ENCODE measurements around the gene FBXL14.
"Not testable (repeated sequence)": the region's sequence is repeated elsewhere in the genome, so short reads cannot be mapped to it uniquely, and the experiment has no call there.

Gene FBXL14

DNA sequence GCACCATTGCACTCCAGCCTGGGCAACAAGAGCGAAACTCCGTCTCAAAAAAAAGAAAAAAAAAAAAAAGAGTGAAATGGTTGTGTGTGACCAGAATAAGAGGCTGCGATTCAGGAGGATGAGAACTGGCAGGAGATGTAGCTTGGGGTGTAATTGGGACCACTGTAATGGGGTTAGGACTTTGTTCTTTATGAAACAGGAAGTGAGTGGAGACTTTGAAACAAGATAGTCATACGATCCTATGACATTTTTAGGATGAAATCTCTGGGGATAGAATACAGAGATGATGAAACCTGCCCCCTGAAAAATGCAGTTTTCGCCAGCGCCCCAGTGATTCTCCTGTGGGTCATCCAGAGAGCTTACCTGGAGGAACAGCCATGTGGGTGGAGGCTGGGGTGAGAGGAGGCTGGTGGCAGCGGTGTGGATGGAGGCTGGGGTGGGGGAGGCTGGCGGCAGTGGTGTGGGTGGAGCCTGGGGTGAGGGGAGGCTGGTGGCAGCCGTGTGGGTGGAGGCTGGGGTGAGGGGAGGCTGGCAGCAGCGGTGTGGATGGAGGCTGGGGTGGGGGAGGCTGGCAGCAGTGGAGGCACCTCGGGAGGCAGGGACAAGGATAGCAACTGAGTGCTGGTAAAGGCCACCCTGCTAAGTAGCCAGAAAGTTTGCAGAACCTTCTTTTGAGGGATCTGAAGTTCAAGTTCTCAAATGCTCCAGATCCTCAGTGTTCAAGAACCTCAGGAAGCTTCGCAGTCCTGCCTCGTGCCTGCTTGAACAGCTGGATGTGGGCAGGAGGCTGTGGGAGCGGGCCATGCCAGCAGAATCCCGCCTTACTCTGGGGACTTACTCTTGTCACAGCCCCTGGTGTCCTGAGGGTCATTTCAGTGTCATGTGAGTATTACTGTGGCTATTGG, 20.2 kb downstream of the FBXL14 start:
- no peak for DNase-seq (ENCODE audit: low read depth, low spot score)

DNA sequence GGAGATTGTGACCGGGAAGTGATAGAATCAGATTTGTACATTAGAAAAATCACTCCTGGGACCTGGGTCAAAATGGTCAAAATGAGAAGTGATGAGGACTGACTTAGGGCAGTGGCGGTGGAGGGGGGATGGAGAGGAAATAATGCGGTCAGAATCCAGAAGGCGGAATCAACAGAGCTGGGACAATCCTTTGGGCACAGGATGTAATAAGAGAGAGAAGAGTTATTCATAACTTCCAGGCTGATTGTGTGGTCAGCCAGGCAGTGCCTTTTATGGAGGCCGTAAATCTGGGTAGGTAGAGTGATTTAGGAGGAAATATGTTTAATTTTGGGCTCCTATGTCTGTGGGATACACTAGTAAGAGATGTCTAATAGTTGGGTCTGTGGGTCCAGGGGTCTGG, 21.6 kb downstream of the FBXL14 start:
- no peak for DNase-seq (ENCODE audit: low read depth, low spot score)

DNA sequence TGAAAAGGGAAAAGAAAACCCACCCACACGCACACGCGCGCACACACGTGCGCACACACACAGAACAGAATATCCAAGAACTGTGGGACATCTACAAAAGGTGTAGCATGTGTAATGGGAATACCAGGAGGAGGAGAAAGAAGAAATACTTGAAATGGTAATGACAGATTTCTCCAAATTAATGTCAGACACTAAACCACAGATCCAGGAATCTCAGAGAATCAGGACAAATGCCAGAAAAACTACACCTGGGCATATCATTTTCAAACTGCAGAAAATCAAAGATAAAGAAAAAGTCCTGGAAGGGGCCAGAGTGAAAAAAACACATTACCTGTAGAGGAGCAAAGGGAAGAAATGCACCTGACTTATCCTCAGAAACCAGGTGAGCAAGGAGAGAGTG, 26.5 kb downstream of the FBXL14 start:
- no peak for DNase-seq (ENCODE audit: low read depth, low spot score)

DNA sequence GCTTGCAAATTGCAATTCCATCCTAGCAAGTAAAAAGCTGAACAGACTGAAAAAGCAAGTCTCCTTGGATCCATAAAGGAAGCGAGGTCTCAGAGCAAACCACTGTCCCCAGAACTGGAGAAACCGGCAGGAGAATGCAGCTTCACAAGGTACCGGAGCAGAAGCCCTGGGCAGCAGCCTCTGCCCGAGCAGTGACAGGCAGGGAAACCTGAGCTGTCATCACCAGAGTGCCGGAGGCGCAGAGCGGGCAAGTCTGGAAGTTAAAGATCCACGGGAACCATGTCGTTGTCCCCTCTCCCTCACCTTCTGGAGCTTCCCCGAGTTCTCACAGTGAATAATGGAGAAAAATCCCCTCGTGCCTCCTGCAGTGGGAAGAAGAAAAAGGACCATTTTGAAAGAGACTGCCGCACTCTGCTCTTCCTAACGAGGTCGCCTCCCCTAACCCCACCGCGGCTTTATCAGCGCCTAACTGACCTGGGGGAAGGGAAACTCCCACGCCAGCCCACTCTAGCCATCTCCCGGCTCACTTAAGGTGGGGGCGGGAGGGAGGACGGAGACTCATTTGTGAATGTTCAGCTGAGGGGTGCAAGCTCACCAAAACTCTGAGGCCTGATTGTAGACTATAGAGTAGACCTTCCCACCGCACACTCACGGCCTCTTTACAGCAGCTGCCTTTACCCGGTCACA, 27.8 kb downstream of the FBXL14 start:
- DNase-seq (ENCODE audit: low read depth, low spot score) = no peak

DNA sequence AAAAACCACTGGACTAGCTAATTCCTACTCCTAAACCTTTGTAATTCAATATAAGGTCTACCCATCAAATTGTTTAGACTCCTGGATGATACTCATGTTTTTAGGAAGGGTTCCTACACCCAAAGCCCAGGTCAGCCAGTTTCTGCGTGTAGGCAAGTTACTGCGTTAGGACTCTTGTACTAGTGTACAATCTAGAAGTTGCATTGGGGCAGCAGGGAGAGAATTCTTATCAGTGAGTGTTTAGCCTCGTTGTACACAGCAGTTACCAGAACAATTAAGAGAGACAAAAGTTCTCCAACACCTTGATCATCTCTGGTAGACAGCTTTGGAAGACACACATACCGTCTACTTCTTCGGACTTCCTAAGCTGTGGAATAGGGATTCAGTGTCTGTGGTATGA, 29.2 kb downstream of the FBXL14 start:
- DNase-seq (ENCODE audit: low read depth, low spot score) = no peak

DNA sequence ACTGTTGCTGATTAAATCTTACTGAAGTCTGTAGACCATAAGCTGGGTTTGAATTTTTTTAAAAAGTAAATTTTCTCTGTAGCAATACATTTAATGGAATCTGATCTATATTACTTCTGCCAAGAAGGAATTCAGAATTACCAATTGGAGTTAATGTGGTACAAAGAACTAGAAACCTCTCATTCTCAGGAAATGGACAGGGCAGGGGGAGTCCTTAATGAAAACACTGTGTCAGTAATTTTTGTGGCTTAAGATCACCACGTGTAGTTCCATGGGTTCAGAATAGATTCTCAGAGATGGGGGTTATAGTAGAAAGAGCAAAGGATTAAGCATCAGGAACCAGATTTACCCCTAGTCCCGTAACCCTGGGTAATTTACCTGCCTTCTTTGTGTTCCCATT, 30.3 kb downstream of the FBXL14 start:
- DNase-seq (ENCODE audit: low read depth, low spot score) = no peak

DNA sequence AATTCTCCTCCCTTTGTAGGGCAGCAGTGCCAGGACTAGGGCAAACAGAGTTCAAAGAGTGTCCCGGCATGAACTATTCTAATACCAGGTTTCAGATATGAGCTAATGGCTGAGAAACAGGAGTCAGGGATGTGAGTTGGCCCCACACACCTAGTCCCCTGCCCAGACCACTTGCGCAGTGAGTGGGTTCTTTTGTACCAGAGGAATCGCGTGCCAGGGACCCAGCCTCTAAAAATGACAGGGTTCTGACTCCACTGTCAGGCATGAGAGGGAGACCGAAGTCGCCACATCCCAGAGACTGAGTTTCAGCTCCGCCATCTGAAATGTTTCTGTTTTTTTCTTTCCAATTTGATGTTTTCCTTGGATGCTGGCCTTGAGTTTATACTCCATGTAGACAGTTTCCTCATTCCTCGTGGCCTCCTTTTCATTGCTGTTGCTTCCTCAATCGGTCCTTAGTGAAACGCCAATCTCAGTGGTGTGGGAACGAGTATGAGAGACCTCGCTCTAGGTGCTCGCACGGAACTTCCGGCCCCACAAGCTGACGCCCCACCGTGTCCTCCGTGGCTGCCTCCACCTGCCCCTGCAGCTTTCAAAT, 31.5 kb downstream of the FBXL14 start:
- no peak for DNase-seq (ENCODE audit: low read depth, low spot score)

DNA sequence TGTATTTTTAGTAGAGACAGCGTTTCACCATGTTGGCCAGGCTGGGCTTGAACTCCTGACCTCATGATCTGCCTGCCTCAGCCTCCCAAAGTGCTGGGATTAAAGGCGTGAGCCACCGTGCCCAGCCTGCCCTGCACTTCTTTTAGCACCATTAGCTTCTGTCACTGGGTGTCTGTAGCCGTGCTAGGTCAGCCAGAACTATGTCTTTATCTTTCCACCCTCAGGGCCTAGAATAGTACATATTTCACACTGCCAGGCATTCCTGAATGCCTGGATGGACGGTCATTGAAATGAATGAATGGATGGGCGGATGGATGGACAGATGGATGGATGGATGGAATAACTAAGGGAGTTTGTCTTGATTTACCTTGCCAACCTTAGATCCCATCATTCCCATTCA, 33.7 kb downstream of the FBXL14 start:
- no peak for DNase-seq (ENCODE audit: low read depth, low spot score)

DNA sequence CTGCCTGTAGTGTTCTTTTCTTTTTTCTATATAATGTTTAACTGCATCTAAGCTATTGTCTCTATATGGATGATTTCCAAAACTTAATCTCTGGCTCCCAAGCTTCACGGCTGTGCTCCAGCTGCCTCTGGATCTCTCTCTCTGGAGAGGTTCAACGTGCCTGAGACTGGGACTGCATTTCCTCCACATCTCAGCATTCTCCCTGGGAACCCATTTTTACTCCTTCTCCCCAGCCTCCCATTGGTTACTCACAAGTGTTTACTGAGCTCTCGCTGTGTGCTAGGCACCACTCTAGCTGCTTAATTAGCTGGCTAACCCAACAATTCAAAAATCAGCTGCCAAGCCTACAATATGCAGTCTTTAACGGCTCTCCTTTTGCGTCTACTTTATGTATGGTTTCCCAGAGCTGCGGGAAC, 34.7 kb downstream of the FBXL14 start:
- DNase-seq (ENCODE audit: low read depth, low spot score) = no peak

DNA sequence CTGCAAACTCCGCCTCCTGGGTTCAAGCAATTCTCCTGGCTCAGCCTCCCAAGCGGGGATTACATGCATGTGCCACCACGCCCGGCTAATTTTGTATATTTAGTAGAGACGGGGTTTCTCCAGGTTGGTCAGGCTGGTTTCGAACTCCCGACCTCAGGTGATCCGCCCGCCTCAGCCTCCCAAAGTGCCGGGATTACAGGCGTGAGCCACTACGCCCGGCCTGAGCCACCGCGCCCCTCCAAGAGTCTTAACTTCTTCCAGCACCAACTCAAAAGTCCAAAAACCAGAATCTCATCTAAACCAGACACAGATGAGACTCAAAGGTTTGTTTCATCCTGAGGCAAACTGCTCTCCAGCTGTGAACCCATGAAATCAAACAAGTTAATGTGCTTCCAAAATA, 36.3 kb downstream of the FBXL14 start:
- not testable (repeated sequence) for DNase-seq (ENCODE audit: low read depth, low spot score)

DNA sequence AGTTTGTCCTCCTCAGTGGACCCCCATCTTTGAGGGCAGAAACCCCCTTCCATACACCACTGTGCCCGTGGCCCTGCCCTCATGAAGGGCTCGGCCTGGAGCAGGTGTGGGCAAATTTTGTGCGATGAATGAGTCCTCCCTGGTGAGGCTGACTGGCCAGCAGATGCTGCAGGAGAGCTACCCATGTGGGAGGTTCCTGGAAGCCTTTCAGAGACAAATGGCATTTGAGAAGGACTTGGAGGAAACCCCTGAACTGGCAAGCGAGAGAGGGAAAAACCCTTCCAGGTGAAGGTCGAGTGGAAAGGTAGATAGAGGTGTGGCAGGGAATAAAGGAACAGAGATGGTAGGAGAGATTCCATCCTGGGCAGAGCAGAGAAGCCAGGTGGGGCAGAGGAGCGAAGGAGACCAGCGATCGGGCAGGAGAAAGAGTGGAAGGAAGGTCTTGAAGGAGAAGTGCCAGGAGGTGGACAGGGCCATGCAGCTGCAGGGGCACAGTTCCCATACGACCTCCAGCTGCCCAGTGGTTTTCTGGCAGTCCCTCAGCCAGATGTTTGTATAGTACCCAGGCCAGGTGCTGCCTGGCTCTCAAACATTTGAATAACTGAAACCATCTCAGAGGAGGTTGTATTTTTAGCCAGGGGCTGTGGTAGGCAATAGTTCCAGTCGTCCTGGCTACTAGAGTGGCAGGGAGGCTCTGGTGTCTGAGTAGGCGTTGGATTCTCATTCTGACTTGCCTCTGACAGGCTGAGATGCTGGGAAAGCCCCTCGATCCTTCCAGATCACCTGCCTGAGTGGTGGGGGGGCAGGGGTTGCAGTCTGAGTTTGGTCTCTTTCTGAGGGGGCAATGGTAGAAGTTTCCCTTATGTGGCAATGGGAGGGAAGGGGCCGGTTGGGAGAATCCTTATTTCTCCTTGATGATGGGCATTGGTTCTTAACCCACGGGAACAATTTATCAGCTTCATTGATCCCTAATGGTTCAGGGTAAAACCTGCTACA, 40.1 kb downstream of the FBXL14 start:
- no peak for DNase-seq (ENCODE audit: low read depth, low spot score)

DNA sequence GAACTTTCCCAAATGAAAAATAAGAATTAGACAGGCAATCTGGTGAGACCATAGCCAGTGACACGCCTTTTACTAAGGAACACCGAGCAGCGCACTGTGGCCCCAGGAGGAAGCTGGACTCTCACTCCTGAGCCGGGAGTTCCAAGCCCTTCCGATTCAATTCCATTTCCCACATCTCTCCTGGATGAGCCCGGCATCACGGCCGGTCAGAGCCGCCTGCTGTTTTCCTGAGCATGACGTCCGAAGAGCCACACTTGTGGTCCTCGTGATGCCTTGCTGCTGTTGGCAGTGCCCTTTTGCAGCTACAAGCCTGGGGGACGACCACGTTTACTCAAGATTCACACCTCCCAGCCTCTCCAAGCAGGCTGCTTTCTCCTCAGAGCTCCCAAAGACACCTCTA, 40.8 kb downstream of the FBXL14 start:
- DNase-seq (ENCODE audit: low read depth, low spot score) = no peak

DNA sequence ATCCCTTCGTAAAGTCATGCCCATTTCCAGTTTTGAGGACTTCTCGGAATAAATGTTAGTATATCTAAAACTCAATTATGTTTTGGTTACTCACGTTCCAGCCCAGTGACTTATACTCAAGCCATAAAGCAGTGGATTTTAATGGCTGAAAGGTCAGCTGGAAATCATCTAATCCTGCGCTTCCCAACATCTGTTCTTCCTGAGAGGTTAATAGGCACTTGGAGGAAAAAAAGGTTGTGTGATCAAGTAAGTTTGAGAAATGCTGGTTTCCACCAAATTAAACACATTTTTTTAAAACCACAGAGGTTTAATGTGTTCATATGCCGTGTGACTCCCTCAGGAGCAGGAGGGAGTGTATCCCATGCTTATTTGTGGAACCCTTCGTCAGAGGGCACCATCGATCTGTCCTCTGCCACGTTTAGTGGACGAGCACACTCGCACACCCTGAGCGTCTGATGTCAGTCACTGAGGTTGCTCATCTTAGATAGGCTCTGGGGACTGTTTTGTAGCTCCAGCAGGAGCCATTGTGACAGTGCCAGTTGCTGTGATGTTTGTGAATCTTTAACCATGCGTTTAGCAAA, 41.4 kb downstream of the FBXL14 start:
- DNase-seq (ENCODE audit: low read depth, low spot score) = no peak

DNA sequence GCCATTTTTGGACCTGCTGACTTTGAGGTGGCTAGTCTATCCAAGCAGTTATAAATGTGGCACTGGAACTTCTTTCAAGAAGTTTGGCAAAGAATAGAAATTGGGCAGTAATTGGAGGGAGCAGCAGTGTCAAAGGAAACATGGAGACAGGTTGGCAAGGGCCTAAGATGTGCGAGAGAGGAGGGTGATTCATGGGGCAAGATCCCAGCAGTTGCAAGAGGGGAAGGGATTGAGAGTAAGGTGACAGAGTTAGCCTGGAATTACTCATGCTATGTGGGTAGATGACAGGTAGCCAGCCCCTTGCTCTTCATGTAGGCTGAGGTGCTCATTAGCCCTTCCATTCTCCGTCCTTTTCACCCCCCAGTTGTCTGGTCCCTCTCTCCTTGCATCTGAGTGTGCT, 42.2 kb downstream of the FBXL14 start:
- no peak for DNase-seq (ENCODE audit: low read depth, low spot score)

DNA sequence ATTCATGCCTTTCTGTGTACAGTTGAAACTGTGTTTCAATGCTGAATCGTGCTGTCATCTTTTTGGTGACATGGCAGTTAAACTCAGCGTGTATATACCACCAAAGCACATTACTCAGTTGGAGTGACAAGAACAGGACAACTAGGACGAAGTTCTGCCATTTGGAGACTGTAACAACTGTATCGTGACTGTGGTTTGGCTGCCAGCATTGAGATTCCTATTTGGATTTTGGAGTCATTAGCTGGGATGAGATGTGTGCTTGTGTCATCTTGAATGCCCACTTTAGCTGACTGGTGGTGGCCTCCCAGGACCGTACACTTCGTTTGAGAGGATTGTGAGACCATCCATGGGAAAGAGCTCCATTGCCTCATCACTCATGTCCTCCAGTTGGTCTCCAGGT, 42.9 kb downstream of the FBXL14 start:
- DNase-seq (ENCODE audit: low read depth, low spot score) = no peak

DNA sequence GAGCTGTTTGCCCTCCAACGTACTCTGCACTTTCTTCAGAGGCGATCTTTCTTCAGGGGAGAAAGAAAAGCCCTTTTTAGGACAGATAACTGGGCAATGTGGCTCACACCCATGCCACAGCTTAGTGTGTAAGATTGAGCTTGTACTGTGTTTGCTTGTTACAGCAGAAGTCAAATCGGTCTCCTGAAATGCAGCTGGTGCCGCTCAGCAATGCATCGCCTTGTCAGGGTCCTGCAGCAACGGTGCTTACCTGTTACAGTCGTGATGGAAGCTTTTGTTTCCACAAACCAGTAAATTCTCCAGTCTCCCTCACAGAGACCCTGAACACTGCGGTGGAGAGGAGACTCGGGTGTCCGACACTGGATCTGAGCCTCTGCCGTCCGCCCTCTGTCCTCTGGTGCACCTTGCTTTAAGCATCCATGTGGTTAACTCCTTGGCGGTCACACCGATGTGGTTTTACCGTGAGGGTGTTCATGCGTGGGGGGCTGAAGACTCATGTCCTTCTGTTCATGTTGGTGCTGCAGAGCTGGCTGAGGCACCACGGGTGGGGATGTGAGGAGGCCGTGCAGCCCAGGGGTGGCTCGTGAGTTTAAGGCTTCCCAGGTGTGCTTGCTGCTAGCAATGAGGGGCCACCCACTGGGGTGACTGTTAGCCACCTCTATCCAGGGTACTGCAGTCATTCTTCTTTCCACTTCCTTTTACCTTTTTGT, 47.3 kb downstream of the FBXL14 start:
- DNase-seq (ENCODE audit: low read depth, low spot score) = no peak

DNA sequence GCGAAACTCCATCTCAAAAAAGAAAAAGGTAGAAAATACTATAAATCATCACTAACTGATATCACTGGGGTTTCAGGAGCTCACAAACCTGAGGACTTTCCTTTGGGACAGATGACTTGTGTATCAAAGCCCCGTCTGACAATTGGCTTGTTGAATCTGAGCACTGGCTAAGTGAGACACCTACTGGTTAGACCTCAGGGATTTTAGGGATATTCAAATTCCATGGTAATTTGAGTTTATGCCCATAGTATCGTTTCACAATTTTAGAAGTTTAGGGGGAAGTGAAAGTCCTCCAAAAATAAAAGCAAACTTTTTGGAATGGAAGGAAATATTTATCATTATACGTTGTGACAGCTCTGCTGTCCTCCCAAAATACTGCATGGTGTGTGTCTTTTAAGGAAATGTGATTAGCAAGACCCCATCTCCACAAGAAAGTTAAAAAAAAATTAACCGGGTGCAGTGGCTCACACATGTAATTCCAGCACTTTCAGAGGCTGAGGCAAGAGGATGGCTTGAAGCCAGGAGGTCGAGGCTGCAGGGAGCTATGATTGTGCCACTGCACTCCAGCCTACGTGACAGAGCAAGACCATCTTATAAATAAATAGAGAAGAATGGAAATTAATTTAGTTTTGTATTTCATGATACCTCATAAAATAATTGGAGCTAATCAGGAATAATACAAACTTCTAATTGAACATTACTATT, 49.2 kb downstream of the FBXL14 start:
- no peak for DNase-seq (ENCODE audit: low read depth, low spot score)

DNA sequence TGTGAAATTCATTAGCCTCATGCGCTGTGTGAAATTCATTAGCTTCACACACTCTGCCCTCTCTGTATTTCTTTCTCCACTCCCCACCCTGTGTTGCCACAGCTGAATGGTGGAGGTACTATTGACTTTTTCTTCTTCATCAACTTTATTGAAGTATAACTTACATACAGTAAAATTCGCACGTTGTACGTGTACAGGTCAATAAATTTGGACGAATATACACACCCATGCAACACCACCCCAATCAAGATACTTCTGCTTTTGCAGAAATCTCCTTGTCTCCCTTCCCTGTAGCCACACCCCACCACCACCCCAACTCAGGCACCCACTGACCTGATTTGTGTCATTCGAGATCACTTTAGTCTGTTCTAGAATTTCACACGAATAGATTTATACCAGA, 51.8 kb downstream of the FBXL14 start:
- DNase-seq (ENCODE audit: low read depth, low spot score) = no peak

DNA sequence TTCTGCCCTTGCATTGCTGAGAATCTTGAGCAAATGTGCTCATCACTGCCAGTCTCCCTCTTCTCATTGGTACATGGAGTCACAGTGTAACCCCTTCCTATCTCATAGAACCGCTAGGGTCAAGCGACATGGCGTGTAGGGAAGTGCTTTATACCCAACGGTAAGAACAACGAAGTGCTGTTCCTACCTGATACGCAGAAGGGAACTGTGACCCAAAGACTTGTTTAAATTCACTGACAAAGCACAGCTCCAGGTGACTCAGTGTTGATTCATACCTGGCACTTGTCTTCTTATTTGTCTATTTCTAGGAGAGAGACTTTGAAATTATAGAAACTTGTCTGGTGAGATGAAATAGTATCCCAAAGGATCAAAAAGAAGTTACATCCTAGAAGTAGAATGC, 53.7 kb downstream of the FBXL14 start:
- no peak for DNase-seq (ENCODE audit: low read depth, low spot score)

DNA sequence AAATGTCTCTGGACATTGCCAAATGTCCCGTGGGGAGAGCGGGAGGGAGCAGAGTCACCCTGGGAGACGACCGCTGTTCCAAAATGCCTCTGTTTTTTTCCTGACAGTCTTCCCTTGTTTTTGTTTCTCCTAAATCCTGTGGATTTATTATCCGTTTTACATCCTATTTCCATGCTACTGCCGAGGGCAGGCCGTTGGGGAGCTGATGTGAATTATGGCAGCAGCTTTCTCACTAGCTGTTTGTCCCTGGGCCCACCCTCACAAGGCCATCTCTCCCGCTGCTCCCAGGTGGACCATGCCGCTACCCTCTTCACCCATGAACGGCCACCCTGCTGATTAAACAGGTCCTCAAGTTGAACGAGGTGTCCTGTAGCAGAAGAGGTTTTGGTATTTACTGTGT, 55.2 kb downstream of the FBXL14 start:
- no peak for DNase-seq (ENCODE audit: low read depth, low spot score)
